Measurements from ENCODE around the gene AKR1C2.
"Not testable (repeated sequence)": the region's sequence is repeated elsewhere in the genome, so short reads cannot be mapped to it uniquely, and the experiment has no call there.

Gene AKR1C2

DNA sequence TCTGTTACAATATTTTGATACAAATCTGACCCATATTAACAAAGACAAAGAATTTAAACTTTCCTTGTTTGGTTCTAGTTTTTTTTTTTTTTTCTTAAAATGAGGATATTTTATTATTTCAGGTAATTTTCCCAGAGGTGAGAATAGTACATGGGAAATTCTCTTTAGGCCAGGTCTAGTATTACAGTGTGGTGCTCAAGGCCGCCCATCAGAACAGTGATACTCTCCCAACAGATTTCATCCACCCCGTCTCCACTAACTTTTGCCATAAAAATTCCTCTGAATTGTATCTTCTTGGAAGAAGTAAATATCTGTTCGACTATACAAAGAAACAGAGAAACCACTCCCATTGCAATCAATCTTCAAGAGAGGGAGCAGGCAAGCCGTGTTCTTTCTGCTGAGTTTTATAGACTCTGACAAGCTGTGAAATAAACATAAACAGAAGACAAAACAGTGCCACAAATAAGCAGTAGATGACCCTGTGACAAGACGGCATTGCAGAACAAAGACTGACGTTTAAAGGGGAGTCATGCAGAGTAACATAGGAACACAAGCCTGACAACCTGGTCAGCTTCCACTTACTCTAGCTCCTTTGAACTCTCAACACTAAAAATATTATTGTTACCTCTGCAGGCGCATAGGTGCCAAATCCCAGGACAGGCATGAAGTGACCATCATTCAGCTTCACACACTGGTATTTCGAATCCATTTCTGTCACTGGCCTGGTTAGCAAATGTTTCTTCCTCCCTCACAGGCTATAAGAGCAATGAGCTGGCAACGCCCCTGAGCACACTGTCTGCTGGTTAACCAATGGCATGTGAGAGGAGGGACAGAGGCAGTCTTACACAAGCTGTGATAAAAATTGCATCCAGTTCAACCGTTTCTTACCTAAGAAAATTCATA, at the start of gene AKR1C2:
Gene AKR1C2 (minus strand): TSS at position 731 of the 903 bp plus-strand sequence. CDS start 22 bp downstream, at position 709.
- not testable (repeated sequence) for DNase-seq (ENCODE audit: low read depth)

- not testable (repeated sequence) for DNase-seq (ENCODE audit: low read depth)
Observed at GRCh38 chr10:5052951-5053500, 49.4 kb upstream of the AKR1C2 start.

DNA sequence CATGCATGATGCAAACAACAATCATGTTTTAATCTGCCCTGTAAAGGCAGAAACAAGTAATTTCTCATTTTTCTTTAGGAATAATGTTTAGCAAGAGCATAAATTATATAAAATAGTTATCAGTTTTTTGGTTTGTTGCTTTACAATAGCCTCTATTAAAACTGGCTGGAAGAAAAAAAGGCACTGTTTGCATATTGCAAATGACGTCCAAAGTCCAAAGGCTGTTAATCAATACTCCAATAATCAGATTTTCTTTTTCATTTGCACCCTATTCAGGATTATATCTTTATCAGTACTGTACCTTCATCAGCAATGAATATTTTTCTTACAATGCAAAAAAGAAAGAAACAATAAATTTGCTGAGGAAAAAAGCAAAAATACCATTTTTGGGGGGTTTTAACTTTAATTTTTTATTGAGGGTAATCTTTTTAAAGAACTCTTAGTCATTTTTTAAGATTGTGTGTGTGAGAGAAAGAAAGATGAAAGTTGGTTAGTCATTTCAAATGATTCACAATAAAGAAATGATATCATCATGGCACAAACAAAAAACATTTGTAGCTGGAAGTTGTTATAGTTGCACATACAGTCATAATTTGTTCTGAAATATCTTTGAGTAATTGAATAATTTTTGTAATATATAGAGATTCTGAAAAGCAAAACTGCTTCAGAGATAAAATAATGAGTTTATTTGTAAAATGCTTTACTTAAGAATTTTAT, 44.4 kb upstream of the AKR1C2 start:
- no peak for DNase-seq (ENCODE audit: low read depth)

DNA sequence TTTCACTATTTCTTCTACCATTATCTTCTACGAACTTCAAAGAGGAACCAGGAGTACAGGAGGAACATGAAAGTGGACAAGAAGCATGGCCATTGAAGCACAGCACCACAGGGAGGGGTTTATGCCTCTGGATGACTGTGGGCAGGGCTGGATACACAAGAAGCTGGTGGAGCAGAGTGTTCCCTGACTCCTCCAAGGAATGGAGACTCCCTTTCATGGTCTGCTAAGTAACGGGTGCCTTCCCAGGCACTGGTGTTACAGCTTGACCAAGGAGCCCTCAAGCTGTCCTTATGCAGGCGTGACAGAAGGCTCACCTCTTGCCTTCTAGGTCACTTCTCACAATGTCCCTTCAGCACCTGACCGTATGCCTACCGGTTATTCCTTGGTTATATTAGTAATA, 43.4 kb upstream of the AKR1C2 start:
- DNase-seq (ENCODE audit: low read depth), result not testable (repeated sequence)

GRCh38 chr10:5046410-5046809, 42.8 kb upstream of the AKR1C2 start:
- no peak for DNase-seq (ENCODE audit: low read depth)

DNA sequence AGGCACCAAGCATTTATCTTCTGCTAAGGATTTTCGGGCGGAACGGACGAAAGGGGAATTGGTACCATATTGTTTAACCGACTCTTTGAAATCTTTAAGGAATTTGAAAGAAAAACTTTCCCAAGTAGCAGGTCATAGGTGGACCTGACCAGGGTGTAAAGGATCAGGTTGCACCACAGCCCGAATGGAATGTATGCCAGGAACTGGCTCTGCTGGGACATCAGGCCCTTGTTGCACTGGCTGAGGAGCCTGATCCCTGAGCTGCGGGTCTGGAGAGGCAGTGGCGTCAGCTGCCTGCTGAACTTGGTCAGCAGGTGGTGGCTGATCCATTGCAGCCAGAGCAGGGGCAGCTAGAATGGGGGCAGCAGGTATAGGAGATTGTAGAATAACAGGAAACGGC, 41.4 kb upstream of the AKR1C2 start:
- no peak for DNase-seq (ENCODE audit: low read depth)

DNA sequence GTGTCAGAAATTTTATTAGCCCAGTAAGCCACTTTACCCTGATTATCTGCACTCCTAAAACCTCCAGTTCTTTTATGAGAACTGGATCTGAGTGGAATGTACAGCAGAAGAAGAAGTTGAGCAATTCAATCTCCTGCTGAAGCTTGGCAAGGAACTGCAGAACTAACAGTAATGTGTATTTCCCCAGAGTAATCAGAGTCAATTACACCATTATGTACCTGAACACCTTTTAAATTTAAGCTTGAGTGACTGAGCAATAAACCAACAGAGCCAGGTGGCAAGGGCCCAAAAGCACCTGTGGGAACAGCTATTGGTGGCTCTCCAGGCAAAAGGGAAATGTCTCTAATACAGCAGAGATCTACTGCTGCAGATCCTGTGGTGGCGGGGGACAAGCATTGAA, 40.1 kb upstream of the AKR1C2 start:
- no peak for DNase-seq (ENCODE audit: low read depth)

DNA sequence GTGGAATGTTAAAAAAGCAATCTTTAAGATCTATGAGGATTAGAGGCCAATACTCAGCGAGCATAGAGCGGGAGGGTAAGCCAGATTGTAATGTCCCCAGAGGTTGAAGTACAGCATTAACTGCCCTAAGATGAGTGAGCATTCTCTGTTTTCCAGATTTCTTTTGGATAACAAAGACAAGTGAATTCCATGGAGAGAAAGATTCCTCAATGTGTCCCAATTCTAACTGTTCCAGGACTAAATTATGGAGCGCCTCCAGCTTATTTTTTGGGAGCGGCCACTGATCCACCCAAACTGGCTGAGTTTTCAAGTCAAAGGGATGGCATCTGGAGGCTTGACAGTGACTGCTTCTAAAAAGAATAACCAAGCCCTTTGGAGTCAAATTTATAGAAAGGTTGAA, 39.3 kb upstream of the AKR1C2 start:
- no peak for DNase-seq (ENCODE audit: low read depth)

- no peak for DNase-seq (ENCODE audit: low read depth)
Observed at GRCh38 chr10:5041471-5042023, 37.9 kb upstream of the AKR1C2 start.

GRCh38 chr10:5040781-5041470, 37.3 kb upstream of the AKR1C2 start:
- DNase-seq (ENCODE audit: low read depth), result no peak

DNA sequence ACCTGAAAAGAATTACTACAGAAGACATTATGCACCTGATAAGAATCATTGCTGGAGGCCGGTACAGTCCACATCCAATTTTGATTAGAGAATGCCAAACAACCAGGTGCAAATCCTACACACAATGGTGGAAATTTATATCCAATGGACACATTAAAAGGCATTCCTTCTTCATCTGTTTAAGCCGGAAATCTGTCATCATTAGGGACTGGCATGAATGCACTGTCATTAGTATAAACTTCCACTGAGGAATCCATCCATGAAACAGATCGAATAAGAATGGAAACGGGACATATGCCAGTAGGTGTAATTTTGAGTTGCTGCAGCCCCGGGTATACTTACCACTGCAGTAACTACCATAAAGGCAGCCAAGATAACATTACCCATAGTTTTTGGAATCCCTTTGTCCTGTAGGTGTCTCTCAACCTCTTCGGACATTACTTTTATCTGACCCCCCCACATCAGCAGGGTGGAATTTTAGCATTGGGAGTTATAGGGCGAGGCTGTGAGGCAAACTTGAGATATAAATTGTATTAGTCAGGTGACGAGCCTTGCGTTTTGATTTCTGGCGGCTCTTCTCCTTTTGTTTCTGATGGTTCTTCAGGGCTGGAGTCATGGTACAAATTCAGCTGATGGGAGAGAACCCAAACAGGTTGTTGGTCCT, 36.5 kb upstream of the AKR1C2 start:
- DNase-seq (ENCODE audit: low read depth), result no peak

DNA sequence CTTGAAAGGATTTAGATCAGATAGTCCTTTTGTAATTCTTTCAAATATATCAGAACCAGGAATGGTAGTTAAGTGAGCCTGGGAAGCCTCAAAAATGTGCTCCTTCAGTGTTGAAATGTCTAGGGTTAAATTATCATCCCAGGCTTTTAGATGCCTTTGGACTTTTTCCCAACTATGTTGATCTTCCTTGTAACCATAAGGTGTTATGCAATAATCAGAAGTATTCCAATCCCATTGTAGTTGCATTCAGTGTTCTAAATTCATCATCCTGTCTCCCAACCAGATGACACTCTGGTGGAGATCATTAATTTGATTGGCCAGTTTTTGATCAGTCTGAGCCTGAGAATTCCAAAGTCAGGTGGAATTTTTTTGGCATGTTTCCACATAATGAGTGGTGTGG, 35.1 kb upstream of the AKR1C2 start:
- no peak for DNase-seq (ENCODE audit: low read depth)

DNA sequence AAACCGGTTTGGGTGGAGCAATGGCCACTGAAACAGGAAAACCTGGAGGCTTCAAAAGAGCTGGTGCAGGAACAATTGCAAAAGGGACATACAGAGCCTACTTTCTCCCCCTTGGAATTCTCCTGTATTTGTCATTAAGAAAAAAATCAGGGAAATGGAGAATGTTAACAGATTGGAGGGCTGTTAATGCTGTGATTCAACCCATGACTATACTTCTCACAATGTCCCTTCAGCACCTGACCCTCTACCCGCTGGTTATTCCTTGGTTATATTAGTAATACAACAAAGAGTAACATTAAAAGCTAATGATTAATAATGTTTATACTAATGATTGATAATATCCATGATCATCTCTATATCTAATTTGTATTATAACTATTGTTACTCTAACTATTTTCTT, 34.4 kb upstream of the AKR1C2 start:
- no peak for DNase-seq (ENCODE audit: low read depth)

DNA sequence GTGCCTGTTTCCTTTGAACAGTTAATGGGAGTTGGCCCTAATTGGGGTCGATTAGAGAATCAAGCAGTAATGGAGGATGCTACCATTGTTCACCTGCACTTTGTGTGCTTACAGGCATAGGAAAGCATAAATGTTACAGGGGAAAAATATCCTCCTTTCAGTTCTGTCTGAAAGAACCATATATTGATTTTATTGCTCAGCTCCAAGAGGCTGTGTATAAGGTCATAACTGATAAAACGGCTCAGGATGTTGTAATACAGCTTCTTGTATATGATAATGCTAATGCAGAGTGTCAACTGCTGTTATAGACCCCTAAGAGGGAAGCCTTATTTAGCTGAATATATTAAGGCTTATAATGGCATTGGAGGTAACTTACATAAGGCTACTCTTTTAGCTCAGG, 32.9 kb upstream of the AKR1C2 start:
- DNase-seq (ENCODE audit: low read depth), result no peak

- no peak for DNase-seq (ENCODE audit: low read depth)
Observed at GRCh38 chr10:5035356-5035755, 31.7 kb upstream of the AKR1C2 start.

DNA sequence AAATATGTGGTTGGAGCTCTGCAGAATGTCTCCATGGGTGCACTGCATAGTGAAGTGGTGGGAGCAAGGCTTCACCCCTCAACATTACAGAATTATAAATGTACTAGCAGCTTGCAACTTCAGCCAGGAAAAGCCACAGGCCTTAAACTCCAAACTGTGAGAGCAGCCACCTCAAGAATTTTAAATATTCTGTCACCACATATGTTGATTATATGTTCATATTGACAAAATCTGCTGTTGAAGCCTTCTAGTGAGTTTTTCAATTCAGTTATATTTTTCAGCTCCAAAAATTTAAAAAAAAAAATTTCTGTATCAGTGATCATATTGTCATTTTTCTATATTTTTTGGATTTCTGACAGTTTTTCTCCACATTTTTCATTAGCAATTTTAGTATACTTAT, 30.9 kb upstream of the AKR1C2 start:
- DNase-seq (ENCODE audit: low read depth), result no peak

DNA sequence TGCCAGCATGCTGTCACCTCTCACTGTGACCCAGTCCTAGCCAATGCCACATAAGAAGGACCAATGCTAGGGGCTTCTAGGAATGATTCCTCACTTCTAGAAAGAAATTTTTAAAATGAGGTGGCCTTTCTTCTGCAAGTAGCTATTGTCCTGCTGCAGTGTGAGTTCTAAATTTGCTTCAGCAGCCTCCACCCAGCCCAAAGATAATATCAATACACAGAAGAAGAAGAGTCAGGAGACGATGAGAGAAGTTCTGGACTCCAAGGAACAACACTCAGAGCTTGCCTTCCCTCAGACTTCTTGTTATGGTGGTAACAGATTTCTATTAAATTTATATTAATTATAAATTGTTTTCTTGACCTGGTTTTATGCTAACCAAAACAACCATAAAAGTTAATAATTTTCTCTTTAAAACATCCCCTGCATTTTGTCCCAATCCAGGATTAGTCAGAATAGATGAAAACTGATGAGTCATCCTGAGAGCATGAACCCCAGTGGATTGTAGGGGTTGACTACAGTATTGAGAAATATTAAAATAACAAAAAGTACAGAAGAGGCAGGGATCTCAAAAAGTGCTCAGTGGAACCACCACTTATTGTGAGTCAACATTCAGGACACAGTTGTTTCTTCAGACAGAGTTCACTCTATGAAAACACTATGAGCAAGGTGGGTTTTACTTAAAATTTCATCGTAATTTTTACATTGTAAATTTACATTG, 29.6 kb upstream of the AKR1C2 start:
- DNase-seq (ENCODE audit: low read depth), result no peak

GRCh38 chr10:5032444-5032843, 28.8 kb upstream of the AKR1C2 start:
- not testable (repeated sequence) for DNase-seq (ENCODE audit: low read depth)

- DNase-seq (ENCODE audit: low read depth), result not testable (repeated sequence)
Observed at GRCh38 chr10:5031588-5031987, 27.9 kb upstream of the AKR1C2 start.

DNA sequence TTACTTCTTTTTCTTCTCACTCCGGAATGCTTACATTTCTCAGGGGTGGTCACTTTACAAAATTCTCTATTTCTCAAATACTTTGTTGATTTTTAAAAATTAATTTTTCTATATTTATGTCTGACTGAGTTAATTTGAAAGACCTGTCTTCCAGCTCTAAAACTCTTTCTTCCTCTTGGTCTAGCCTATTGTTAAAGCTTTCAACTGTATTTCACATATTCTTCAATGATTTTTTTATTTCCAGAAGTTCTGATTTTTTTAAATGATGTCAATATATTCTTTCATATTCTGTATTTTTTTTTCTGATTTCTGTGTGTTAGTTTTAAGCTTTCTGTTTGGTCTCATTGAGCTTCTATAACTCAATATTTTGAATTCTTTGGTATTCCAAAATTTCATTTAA, 27.3 kb upstream of the AKR1C2 start:
- no peak for DNase-seq (ENCODE audit: low read depth)

DNA sequence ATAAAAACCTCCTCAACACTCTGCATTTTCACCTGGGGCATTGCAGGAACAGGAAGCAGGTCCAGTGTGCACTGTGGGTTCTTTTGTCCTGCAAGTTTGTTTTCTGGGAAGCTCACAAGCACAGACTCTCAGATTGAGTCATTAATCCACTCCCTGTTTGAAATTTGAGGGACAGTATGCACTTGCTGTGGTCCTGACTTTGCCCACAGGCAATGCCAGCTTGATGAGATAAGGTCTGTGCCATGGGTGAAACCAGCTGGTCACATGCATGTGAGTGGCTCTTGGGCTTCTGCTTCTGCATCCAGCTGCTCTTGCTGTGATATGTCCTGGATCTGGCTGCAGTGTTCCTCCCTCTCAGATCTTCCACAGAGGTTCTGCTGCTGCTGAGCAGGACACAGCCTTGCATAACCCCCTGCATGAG, 21.8 kb upstream of the AKR1C2 start:
- DNase-seq (ENCODE audit: low read depth), result not testable (repeated sequence)
